Aorta (tissue), 5 donors: ENCODE data around the gene LDLRAD4. TPM values are rescaled to one million over a fixed set of nuclear protein-coding genes. Genes with fewer than 3 reads are reported as not detected.

ENCODE experiments used
- ATAC-seq: fragments of 200-7000 bp; cut with Tn5 transposase; one replicate; pipeline ENCODE4 v1.9.1; 2022; ENCODE audit warnings: moderate library complexity; ENCODE audit not compliant: low FRiP score
- DNase-seq, 2 donors: peaks; one replicate each; pipeline ENCODE4 v3.0.0-alpha.2; 2020
- H3K27ac ChIP-seq, 2 donors: one replicate each; pipeline ENCODE4 v1.5.1; 2013; ENCODE audit warnings: low read length in 2 of 2, mild to moderate bottlenecking in 2 of 2, moderate library complexity in 2 of 2, control low read depth in 1 of 2, inconsistent platforms in 1 of 2, low read depth in 1 of 2
- H3K27me3 ChIP-seq, 2 donors: one replicate each; pipeline ENCODE4 v1.6.1; 2013; ENCODE audit warnings: control low read depth in 1 of 2, low read length in 1 of 2, mild to moderate bottlenecking in 1 of 2, moderate library complexity in 1 of 2; ENCODE audit not compliant: insufficient read depth in 2 of 2, control insufficient read depth in 1 of 2
- H3K36me3 ChIP-seq, 2 donors: one replicate each; pipeline ENCODE4 v1.6.1; 2013; ENCODE audit warnings: control low read depth in 1 of 2, low read length in 1 of 2, mild to moderate bottlenecking in 1 of 2; ENCODE audit not compliant: insufficient read depth in 2 of 2, control insufficient read depth in 1 of 2
- H3K4me1 ChIP-seq, 2 donors: one replicate each; pipeline ENCODE4 v1.6.1; 2013; ENCODE audit warnings: low read length in 2 of 2, control low read depth in 1 of 2, mild to moderate bottlenecking in 1 of 2, moderate library complexity in 1 of 2; ENCODE audit not compliant: insufficient read depth in 2 of 2, control insufficient read depth in 1 of 2
- H3K4me3 ChIP-seq, 2 donors: one replicate each; pipeline ENCODE4 v1.5.1; 2013; ENCODE audit warnings: low read length in 2 of 2, control low read depth in 1 of 2, mild to moderate bottlenecking in 1 of 2
- H3K9me3 ChIP-seq: one replicate; pipeline ENCODE4 v1.6.1; 2013; ENCODE audit warnings: mild to moderate bottlenecking, low read length; ENCODE audit not compliant: control insufficient read depth
- WGBS, 2 donors: extraction: QIAGEN DNeasy Blood & Tissue Kit; methylation state at CpG; one replicate each; pipeline ENCODE4 v1.1.7; 2013; 5-methylcytosine and 5-hydroxymethylcytosine counted together
- intact Hi-C, 2 donors: fragments of 100-400 bp; cut with DNase I; formaldehyde crosslinking; loops; one replicate each; pipeline versions ENCODE4 v1.14.2 to v1.15.0; 2022
- polyA plus RNA-seq, 2 donors: library from polyadenylated mRNA; stranded (reverse); fragments of 200-250 nt; gene quantifications; one replicate each; pipeline ENCODE4 v1.2.3, GENCODE V29; 2013
- total RNA-seq, 2 donors: library from RNA; stranded (reverse); fragmentation: NEBNext Ultra II Directional; extraction: Animal tissue kit (Norgen Biotek cat#: 25700); gene quantifications; one replicate each; pipeline ENCODE4 v1.2.1, GENCODE V29; 2021
- donor health status: healthy with polysubstance abuse.
- donor health status: Bipolar disorder and iron deficiency.
- donor health status: DM: no; HTN: no; CAD: no.
- donor health status: DM: no; HTN: no; CAD: no.
- donor health status: DM: yes; HTN: yes; CAD: no.

Gene LDLRAD4
- total and polyA plus RNA-seq, 4 donors: 7.0 to 112 (median 36.9) TPM

DNA sequence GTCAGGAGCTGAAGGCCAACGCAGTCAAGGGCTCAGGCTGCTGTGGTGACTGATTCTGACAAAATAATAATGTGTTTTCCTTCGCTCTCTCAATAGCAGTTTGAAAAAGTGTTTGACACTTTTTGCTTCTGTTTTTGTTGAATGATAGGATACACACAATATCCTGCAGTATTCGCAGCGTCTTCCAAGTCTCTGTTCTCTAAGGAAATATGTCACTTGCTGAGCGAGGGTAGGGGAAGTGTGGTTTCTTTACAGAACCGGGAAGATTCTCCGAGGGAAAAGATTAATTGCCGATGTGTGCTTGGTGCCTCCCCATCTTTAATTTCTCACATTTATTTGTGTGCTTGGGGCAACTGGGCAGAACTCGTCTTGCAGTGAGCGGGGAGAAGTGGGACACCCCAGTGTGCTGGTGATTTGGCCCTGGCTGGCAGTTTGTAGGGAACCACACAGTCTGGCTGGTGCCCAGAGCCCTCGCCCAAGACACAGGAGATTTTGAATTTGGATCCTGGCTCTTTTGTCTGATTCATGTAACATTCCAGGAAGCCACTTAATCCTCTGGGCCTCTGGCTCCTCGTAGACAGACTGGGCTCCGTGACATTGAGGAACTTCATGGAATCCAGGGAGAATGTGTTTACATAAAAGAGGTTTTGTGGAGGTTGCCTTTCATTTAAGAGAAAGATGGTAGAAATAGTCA, 169.4 kb downstream of the LDLRAD4 start:
- DNase-seq (peak in 1 of 2 donors; percentile 76), ATAC-seq (no peak)
- Histone ChIP-seq H3K4me3 (no peak overlapping the region), H3K36me3 (no peaks in the 10 kb centered on the region), H3K27ac (peak overlapping the region in 1 of 2 donors; percentile 7), H3K9me3 (no peaks in the 10 kb centered on the region), H3K27me3 (no peaks in the 10 kb centered on the region), H3K4me1 (peaks cover 2% of the 10 kb centered on the region in 2 donors)
- intact Hi-C loops: loop anchor here in 1 of 2 donors (2.0 to 10.0 kb wide), 2 partner anchors 35 to 147 kb away; no protein-coding TSS in a partner anchor
- WGBS, 2 donors: 22 to 38% methylated on average over 13 of the region's 13 CpGs

DNA sequence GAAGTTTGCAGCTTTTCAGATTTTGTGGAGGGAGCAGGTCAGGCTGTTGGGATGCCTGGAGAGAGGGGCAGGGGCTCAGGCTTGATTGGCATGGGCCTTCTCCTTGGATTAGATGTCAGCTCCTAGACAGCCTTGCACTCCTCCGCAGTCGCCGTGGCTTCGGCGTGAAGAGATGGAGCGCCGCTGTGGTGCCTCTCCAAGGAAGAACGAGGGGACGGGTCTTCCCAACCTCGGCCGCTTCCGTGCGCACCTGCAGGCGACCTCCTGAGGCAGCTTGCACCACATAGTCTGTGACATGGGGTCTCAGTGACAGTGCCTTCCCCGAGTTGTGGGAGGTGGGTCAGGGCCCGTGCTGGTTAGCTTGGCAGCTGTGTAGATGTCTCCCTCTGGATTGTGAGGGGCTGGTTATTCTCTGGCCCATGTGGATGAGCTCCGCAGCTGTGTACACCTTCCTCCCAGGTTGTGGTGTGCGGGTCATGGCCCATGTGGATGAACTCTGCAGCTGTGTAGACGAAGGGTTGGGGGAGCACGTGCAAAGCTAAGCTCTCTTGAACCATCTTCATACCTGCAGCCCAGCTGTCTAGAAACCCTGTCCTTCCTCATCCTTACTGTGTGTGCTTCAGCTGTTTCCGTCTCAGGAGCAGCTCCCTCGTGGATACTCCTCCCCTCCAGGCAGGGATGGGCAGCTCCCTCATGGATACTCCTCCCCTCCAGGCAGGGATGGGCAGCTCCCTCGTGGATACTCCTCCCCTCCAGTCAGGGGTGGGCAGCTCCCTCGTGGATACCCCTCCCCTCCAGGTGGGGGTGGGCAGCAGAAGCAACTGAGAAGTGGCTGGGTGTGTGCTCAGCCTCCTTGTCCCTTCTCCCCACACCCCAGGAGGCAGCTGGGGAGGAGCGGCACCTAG, 170.3 kb downstream of the LDLRAD4 start:
- intact Hi-C loops: loop anchor here in 1 of 2 donors (2.0 to 10.0 kb wide), 2 partner anchors 34 to 146 kb away; no protein-coding TSS in a partner anchor
- ATAC-seq: no peak
- peak in 1 of 2 donors; percentile 73 for DNase-seq

DNA sequence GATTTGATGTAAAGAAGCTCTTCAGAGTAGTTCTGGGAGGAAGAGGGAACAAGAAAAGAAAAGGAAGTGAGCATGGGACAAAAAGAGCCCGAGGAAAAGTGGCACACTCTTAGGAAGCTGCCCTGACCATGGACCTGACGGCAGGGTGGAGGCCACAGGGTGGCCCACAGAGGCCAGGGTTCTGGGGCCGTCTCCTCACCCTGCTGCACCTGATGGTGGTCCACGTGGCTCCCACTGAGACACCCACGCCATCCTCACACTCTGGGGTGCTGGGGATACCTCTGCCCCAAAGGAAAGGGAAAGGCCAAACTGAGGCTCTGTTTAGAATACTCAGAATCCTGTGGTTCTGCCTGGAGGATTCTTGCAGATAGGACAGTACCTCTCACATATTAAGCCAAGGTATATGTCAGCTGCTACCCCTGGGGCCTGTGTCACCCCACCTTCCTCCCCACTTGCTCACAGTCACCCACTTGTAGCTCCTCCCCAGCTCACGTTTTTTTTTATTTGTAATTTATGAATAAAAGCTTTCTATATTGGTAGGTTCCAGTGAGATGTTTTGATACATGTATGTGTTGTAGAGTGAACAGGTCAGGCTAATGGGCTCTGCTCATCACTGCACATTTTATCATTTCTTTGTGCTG, 171.1 kb downstream of the LDLRAD4 start:
- Histone ChIP-seq H3K36me3 (no peaks in the 10 kb centered on the region), H3K4me1 (peaks cover 2% of the 10 kb centered on the region in 2 donors), H3K9me3 (no peaks in the 10 kb centered on the region), H3K27ac (no peak overlapping the region), H3K4me3 (no peak overlapping the region), H3K27me3 (no peaks in the 10 kb centered on the region)
- WGBS, 2 donors: 79 to 86% methylated on average over 6 of the region's 6 CpGs
- no peak for ATAC-seq
- intact Hi-C loops: loop anchor here in 1 of 2 donors (2.0 to 10.0 kb wide), 2 partner anchors 33 to 145 kb away; no protein-coding TSS in a partner anchor
- peak in 1 of 2 donors; percentile 70 for DNase-seq

More for the DNA sequence above, 170.3 kb downstream of the LDLRAD4 start:
- Histone ChIP-seq H3K4me3 (no peak overlapping the region), H3K4me1 (peaks cover 2% of the 10 kb centered on the region in 2 donors), H3K9me3 (no peaks in the 10 kb centered on the region), H3K36me3 (no peaks in the 10 kb centered on the region), H3K27ac (peak overlapping the region in 1 of 2 donors; percentile 0), H3K27me3 (no peaks in the 10 kb centered on the region)
- WGBS, 2 donors: 84 to 87% methylated on average over 25 of the region's 25 CpGs

DNA sequence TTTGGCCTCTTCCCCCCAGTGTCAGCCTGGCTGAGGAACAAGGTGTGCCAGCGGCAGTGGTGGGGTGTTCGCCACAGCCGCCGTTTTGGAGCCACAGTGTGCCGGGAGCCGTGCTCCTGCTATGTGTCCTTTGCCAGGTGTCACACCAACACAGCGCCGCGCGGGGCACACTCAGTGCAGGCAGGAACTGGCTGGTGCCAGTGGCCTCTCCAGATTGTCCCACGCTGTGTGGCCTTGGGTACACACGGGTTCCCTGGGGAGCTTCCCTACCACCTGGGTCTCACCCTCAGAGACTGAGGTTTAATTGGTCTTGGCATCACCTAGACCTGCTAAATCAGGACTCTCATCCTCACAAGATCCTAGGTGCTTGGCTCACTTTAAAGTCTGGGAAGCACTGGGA, 171.6 kb downstream of the LDLRAD4 start:
- no peaks in the 10 kb centered on the region for H3K36me3 ChIP-seq
- no peak for ATAC-seq
- intact Hi-C loops: no loop called here
- H3K4me1 ChIP-seq: peaks cover 2% of the 10 kb centered on the region in 2 donors
- 92 to 93% methylated on average over 12 of the region's 12 CpGs for WGBS, 2 donors
- no peaks in the 10 kb centered on the region for H3K27me3 ChIP-seq
- no peaks in the 10 kb centered on the region for H3K9me3 ChIP-seq
- no peak overlapping the region for H3K4me3 ChIP-seq
- H3K27ac ChIP-seq: no peak overlapping the region
- no peak for DNase-seq

DNA sequence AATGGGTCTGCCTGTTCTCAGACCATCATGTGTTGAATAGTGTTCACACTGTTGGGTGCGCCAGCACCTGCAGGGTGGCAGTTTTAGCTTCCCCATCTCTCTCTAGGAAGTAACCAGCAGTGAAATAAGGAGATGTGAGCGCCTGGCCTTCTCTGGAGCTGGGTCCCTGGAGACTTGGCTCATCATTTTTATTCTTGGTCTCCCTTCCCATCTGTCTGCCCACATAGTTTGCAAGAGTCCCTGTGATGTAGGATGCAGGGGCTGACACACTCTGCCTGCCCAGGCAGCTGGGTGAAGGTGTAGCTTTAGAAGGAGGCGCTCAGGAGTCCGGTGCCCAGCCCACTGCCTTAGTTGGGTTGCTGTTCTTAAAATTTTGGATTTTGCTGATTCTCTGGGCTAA, 172.2 kb downstream of the LDLRAD4 start:
- Histone ChIP-seq H3K36me3 (no peaks in the 10 kb centered on the region), H3K4me1 (peaks cover 2% of the 10 kb centered on the region in 2 donors), H3K9me3 (no peaks in the 10 kb centered on the region), H3K4me3 (no peak overlapping the region), H3K27me3 (no peaks in the 10 kb centered on the region), H3K27ac (no peak overlapping the region)
- intact Hi-C loops: no loop called here
- DNase-seq: no peak
- 89 to 94% methylated on average over 4 of the region's 4 CpGs for WGBS, 2 donors
- no peak for ATAC-seq

DNA sequence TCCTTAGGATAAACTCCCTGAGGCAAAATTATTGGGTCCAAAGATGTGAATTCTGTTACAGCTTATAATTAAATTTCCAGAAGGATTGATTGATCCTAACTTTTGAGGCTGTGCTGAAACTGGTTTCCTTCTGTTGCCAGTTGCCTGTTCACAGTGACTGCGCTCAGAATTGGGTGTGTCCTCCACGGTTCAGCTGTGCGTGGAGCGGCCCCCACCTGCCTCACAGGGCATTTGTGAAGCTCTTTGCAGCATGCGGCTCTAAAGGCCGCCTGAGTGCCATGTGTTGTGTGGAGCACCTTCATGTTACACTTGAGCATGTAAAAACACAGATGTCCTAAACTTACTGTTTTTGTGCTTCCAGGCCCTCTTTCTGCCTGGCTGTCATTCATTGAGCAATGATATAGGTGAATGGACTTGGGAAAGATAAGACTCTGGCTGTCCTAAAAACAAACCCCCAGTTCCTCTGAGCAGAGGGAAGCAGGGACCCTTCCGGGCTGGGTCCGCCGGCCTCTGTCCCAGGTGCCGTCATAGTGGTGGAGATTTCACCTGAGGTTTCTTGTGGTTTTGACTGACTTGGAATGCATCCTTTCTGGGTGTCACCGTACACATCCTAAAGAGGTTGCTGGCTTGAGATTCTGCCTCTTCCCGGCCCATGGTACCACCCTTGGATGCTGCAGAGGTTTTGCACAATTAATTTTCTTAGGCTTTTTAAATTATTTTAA, 173.6 kb downstream of the LDLRAD4 start:
- H3K9me3 ChIP-seq: no peaks in the 10 kb centered on the region
- no peaks in the 10 kb centered on the region for H3K27me3 ChIP-seq
- no peak overlapping the region for H3K27ac ChIP-seq
- H3K36me3 ChIP-seq: no peaks in the 10 kb centered on the region
- DNase-seq (no peak), ATAC-seq (no peak)
- H3K4me3 ChIP-seq: no peak overlapping the region
- H3K4me1 ChIP-seq: peaks cover 2% of the 10 kb centered on the region in 2 donors
- WGBS, 2 donors: 94 to 98% methylated on average over 12 of the region's 12 CpGs
- intact Hi-C loops: no loop called here

DNA sequence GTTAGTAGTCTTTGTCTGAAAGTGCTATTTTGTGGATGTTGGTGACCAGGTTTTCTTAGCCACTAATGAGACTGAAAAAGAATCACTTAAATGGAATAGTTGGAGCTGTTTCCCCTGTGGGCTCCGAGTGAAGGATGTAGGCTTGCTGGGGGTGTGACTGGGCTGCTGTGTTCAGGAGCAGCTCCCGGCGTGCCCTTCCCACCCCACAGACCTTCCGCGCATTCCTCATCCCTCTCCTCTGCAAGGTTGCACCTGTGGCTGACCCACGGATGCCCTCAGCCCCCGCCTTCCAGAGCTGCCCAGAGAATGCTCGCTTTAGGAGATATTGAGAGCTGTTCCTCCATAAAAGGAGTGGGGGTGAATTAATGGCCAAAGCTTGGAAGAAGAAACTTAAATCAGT, 174.3 kb downstream of the LDLRAD4 start:
- ATAC-seq (no peak), DNase-seq (no peak)
- H3K36me3 ChIP-seq: no peaks in the 10 kb centered on the region
- H3K27ac ChIP-seq: no peak overlapping the region
- no peak overlapping the region for H3K4me3 ChIP-seq
- H3K9me3 ChIP-seq: no peaks in the 10 kb centered on the region
- H3K4me1 ChIP-seq: peaks cover 2% of the 10 kb centered on the region in 2 donors
- no peaks in the 10 kb centered on the region for H3K27me3 ChIP-seq
- intact Hi-C loops: no loop called here
- 75 to 85% methylated on average over 8 of the region's 8 CpGs for WGBS, 2 donors

DNA sequence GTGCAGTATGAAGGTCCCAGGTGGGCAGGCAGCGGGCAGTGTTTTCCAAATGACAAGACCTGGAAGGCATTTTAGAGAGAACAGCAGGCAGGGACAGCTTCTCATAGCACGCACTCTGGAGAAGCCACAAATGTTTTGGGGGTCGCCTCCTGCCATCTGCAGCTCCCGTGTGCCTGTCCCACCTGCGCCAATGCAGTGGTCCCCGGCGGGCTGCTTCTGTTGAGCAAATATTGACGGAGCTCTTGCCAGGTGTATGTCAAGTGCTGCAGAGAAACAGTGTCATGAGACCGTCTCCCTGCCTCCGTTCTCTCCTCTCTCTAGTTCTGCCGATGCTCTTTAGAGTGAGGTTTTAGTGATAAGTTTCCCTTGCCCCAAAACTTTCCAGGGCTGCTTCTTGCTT, 174.8 kb downstream of the LDLRAD4 start:
- Histone ChIP-seq H3K4me3 (no peak overlapping the region), H3K4me1 (peaks cover 2% of the 10 kb centered on the region in 2 donors), H3K27ac (no peak overlapping the region), H3K9me3 (no peaks in the 10 kb centered on the region), H3K36me3 (no peaks in the 10 kb centered on the region), H3K27me3 (no peaks in the 10 kb centered on the region)
- DNase-seq (no peak), ATAC-seq (no peak)
- WGBS, 2 donors: 62 to 83% methylated on average over 11 of the region's 11 CpGs
- intact Hi-C loops: no loop called here
